GM12878 (cell line): Measurements from ENCODE around the gene SNRK. TPM values are rescaled to one million over a fixed set of nuclear protein-coding genes. Genes with fewer than 3 reads are reported as not detected.

ENCODE experiments used
- ATAC-seq: fragments of 200-7000 bp; cut with Tn5 transposase; 3 replicates; pipeline ENCODE4 v1.9.1; 2020; ENCODE audit warnings: mild to moderate bottlenecking, moderate library complexity
- BruUV-seq: library from RNA; stranded (reverse); fragments of 400-500 nt; replicated peaks from 2 replicates; lab custom pipeline; 2021; lab: Mats Ljungman, UMichigan
- CTCF ChIA-PET: fragments of 300-600 bp; sonication (Branson Sonifier 250); formaldehyde crosslinking; extraction: SDS; loops from one replicate; lab custom pipeline; 2021; ENCODE audit warnings: inconsistent platforms; lab: Yijun Ruan, JAX
- POLR2A ChIA-PET: fragments of 350-600 bp; formaldehyde crosslinking; extraction: SDS; loops from one replicate; lab custom pipeline; 2021; ENCODE audit warnings: inconsistent platforms; lab: Charles Lee
- RAD21 ChIA-PET: fragments of 300-600 bp; sonication (Branson Sonifier 250); formaldehyde crosslinking; loops from one replicate; lab custom pipeline; 2023; ENCODE audit warnings: antibody characterized with exemption; ENCODE audit not compliant: unreplicated experiment; lab: Charles Lee
- SMC1A ChIA-PET: fragments of 300-600 bp; sonication (Branson Sonifier 250); formaldehyde crosslinking; loops from one replicate; lab custom pipeline; 2023; ENCODE audit not compliant: unreplicated experiment, uncharacterized antibody; lab: Charles Lee
- DNase-seq: peaks from one replicate; pipeline ENCODE4 v3.0.0-alpha.2; 2011; ENCODE audit warnings: low read depth, low spot score
- FAIRE-seq: peaks from 3 replicates; lab custom pipeline; 2011; peaks lifted over from hg19 to GRCh38; lab: Jason Lieb, UNC
- H2AFZ ChIP-seq: 2 replicates; pipeline ENCODE4 v1.6.0; 2011; ENCODE audit warnings: low read depth, low read length, control low read depth; ENCODE audit not compliant: control insufficient read depth
- H3K27ac ChIP-seq: 2 replicates; pipeline ENCODE4 v1.5.1; 2011; ENCODE audit warnings: control low read depth; ENCODE audit not compliant: control insufficient read depth, insufficient read depth
- H3K27me3 ChIP-seq, 2 experiments: replicated peaks in 1 of 2; 2 replicates each; pipeline versions ENCODE4 v1.6.0 to v1.6.1; 2011; ENCODE audit warnings: low read length in 1 of 2; ENCODE audit not compliant: control insufficient read depth in 2 of 2, insufficient read depth in 2 of 2
- H3K36me3 ChIP-seq, 2 experiments: 2 replicates each; pipeline ENCODE4 v1.5.1; 2011; ENCODE audit warnings: low read length in 1 of 2; ENCODE audit not compliant: control insufficient read depth in 2 of 2, insufficient read depth in 2 of 2
- H3K4me1 ChIP-seq: 2 replicates; pipeline ENCODE4 v1.6.1; 2011; ENCODE audit warnings: mild to moderate bottlenecking, low read length, moderate library complexity, mixed read lengths; ENCODE audit not compliant: control insufficient read depth, insufficient read depth
- H3K4me2 ChIP-seq: 2 replicates; pipeline ENCODE4 v1.6.0; 2011; ENCODE audit warnings: control low read depth; ENCODE audit not compliant: control insufficient read depth, insufficient read depth
- H3K4me3 ChIP-seq: fragments of 200-600 bp; sonication (generic); 2 replicates; pipeline ENCODE4 v1.5.1; 2016
- H3K79me2 ChIP-seq: 2 replicates; pipeline ENCODE4 v1.6.0; 2011; ENCODE audit warnings: low read length; ENCODE audit not compliant: control insufficient read depth, insufficient read depth
- H3K9ac ChIP-seq: 2 replicates; pipeline ENCODE4 v1.8.0; 2011; ENCODE audit warnings: low read length, control low read depth, mixed read lengths; ENCODE audit not compliant: control insufficient read depth, insufficient read depth
- H3K9me3 ChIP-seq: replicated peaks from 3 replicates; pipeline ENCODE4 v1.5.1; 2011; ENCODE audit warnings: mild to moderate bottlenecking, low read length; ENCODE audit not compliant: control insufficient read depth, insufficient read depth
- H4K20me1 ChIP-seq: 2 replicates; pipeline ENCODE4 v1.6.0; 2011; ENCODE audit not compliant: control insufficient read depth, insufficient read depth
- BACH1 ChIP-seq: fragments of 450-650 bp; IDR thresholded peaks from 2 replicates; pipeline ENCODE4 v1.6.1; 2017; ENCODE audit warnings: mild to moderate bottlenecking, borderline replicate concordance
- BHLHE40 ChIP-seq, 2 experiments: fragments of 450-650 bp in 1 of 2; IDR thresholded peaks; 2 replicates each; pipeline ENCODE4 v1.6.1; 2011 to 2017; ENCODE audit warnings: low read depth in 2 of 2, borderline replicate concordance in 1 of 2, improper control_type of control experiment in 1 of 2, low read length in 1 of 2, mild to moderate bottlenecking in 1 of 2
- CBX3 ChIP-seq: fragments of 200-600 bp; sonication (generic); IDR thresholded peaks from 2 replicates; pipeline ENCODE4 v1.6.1; 2016; ENCODE audit warnings: low read depth, borderline replicate concordance
- DPF2 ChIP-seq: fragments of 450-650 bp; IDR thresholded peaks from 2 replicates; pipeline ENCODE4 v1.6.1; 2017; ENCODE audit warnings: mild to moderate bottlenecking
- EED ChIP-seq: sonication (generic); IDR thresholded peaks from 2 replicates; pipeline ENCODE4 v1.6.1; 2016; ENCODE audit warnings: antibody characterized with exemption, low read depth
- FOS ChIP-seq: IDR thresholded peaks from 3 replicates; pipeline ENCODE4 v1.6.1; 2011; ENCODE audit warnings: borderline replicate concordance; ENCODE audit not compliant: insufficient read length; ENCODE audit errors: extremely low read depth
- FOXK2 ChIP-seq: fragments of 450-650 bp; IDR thresholded peaks from 2 replicates; pipeline ENCODE4 v1.6.1; 2017; ENCODE audit warnings: mild to moderate bottlenecking, moderate library complexity
- HDAC2 ChIP-seq: fragments of 200-600 bp; sonication (generic); IDR thresholded peaks from 2 replicates; pipeline ENCODE4 v1.6.1; 2017
- LARP7 ChIP-seq: fragments of 450-650 bp; IDR thresholded peaks from 2 replicates; pipeline ENCODE4 v1.6.1; 2017; ENCODE audit warnings: mild to moderate bottlenecking
- NR2C1 ChIP-seq: fragments of 450-650 bp; IDR thresholded peaks from 2 replicates; pipeline ENCODE4 v1.6.1; 2017; ENCODE audit warnings: antibody characterized with exemption, mild to moderate bottlenecking, moderate library complexity
- POU2F2 ChIP-seq: IDR thresholded peaks from 3 replicates; pipeline ENCODE4 v1.6.1; 2011; ENCODE audit warnings: low read depth, mild to moderate bottlenecking, low read length, borderline replicate concordance
- RELA ChIP-seq: fragments of 450-650 bp; IDR thresholded peaks from 2 replicates; pipeline ENCODE4 v1.8.0; 2014; ENCODE audit warnings: borderline replicate concordance; ENCODE audit not compliant: partially characterized antibody
- SKIL ChIP-seq: fragments of 450-650 bp; IDR thresholded peaks from 2 replicates; pipeline ENCODE4 v1.6.1; 2017; ENCODE audit warnings: mild to moderate bottlenecking, low read depth, inconsistent platforms; ENCODE audit not compliant: poor library complexity, severe bottlenecking
- SMARCA5 ChIP-seq: fragments of 450-650 bp; IDR thresholded peaks from 2 replicates; pipeline ENCODE4 v1.6.1; 2017; ENCODE audit warnings: mild to moderate bottlenecking
- USF2 ChIP-seq: IDR thresholded peaks from 2 replicates; pipeline ENCODE4 v1.6.1; 2011; ENCODE audit warnings: low read depth, low read length, improper control_type of control experiment, borderline replicate concordance
- ZNF24 ChIP-seq: fragments of 450-650 bp; IDR thresholded peaks from 2 replicates; pipeline ENCODE4 v1.6.1; 2017; ENCODE audit warnings: antibody characterized with exemption, mild to moderate bottlenecking
- ZNF274 ChIP-seq: IDR thresholded peaks from one replicate; pipeline ENCODE4 v1.8.0; 2011; ENCODE audit not compliant: insufficient read length, insufficient read depth
- ZNF622 ChIP-seq: fragments of 450-650 bp; IDR thresholded peaks from 2 replicates; pipeline ENCODE4 v1.6.1; 2017; ENCODE audit warnings: mild to moderate bottlenecking, inconsistent platforms
- WGBS: methylation state at CpG from one replicate; pipeline ENCODE4 v1.1.6; 2016; ENCODE audit warnings: low lambda C conversion rate; ENCODE audit not compliant: insufficient replicate concordance, insufficient coverage; ENCODE audit errors: missing lambda C conversion rate; 5-methylcytosine and 5-hydroxymethylcytosine counted together
- in situ Hi-C: fragments of 300-500 bp; cut with MboI; formaldehyde crosslinking; loops from 9 replicates; pipeline ENCODE4 v1.14.3; 2018; ENCODE audit warnings: mixed read lengths
- intact Hi-C: fragments of 100-400 bp; cut with micrococcal nuclease; formaldehyde crosslinking; loops from one replicate; pipeline ENCODE4 v1.14.2; 2022; ENCODE audit not compliant: unreplicated experiment
- polyA plus RNA-seq, 11 experiments: library from polyadenylated mRNA; depleted of rRNA in 4 of 11; unstranded in 6 of 11; stranded (reverse) in 5 of 11; fragments of >200 nt; fragmentation: Nextera tagmentation in 4 of 11; fragmentation: Illumina TruSeq in 1 of 11; extraction: Ambion mirVana in 4 of 11; extraction: Trizol in 1 of 11; gene quantifications; 1 replicate in 1 of 11; 2 replicates in 10 of 11; pipeline versions ENCODE4 v1.2.1 to v1.2.3, GENCODE V29; 2011 to 2016; ENCODE audit warnings: inconsistent platforms in 2 of 11, missing spikeins in 2 of 11, low read depth in 1 of 11
- total RNA-seq, 4 experiments: library from RNA; depleted of rRNA in 3 of 4; stranded (reverse); fragments of >200 nt in 3 of 4; fragmentation: Illumina TruSeq in 1 of 4; extraction: Trizol in 1 of 4; gene quantifications; 2 replicates each; pipeline versions ENCODE4 v1.2.1 to v1.2.3, GENCODE V29; 2013 to 2021

SNRK gene
- total and polyA plus RNA-seq, 10 of the 15 experiments (the other 5 are each of a cell fraction or from before 2014, with no cell fraction given) = 1.6 to 12.1 (median 7.6) TPM

GRCh38 chr3:43290956-43291355, 4.6 kb downstream of the SNRK start:
- no peak for ATAC-seq
- TF ChIP-seq EED (no peak), DPF2 (no peak), SMARCA5 (no peak), LARP7 (no peak), POU2F2 (no peak), BHLHE40 (IDR thresholded peaks at IDR 0.05; ENCODE audit: borderline replicate concordance in 1 of 2, low read depth in 2 of 2, low read length in 1 of 2) (no peak), FOS (no peak), FOXK2 (no peak), ZNF24 (no peak), RELA (no peak), CBX3 (no peak), USF2 (no peak), ZNF274 (no peak), HDAC2 (no peak), NR2C1 (no peak), ZNF622 (no peak), BACH1 (no peak), SKIL (no peak)
- TF ChIP-seq, all 136 proteins: peak for 0
- SMC1A ChIA-PET = interaction anchor here (0.9 to 3.8 kb wide), 6 partner anchors 8 to 129 kb away, joined by 3 to 10 read pairs (median 4); no protein-coding TSS in a partner anchor
- H3K9ac ChIP-seq = no peak overlapping the region
- FAIRE-seq = no peak
- in situ Hi-C loops (no loop called here), intact Hi-C loops (no loop called here)
- peaks cover 18% of the 10 kb centered on the region for H3K4me1 ChIP-seq
- H4K20me1 ChIP-seq = no peaks in the 10 kb centered on the region
- H3K27me3 ChIP-seq = no peaks in the 10 kb centered on the region
- H2AFZ ChIP-seq = no peak overlapping the region
- CTCF ChIA-PET = interaction anchor here (1.2 to 1.3 kb wide), 3 partner anchors 128 to 329 kb away, joined by 3 to 5 read pairs (median 4); no protein-coding TSS in a partner anchor
- DNase-seq = no peak
- POLR2A ChIA-PET = interaction anchor here (0.9 to 1.1 kb wide), 3 partner anchors 9 to 78 kb away, joined by 3 to 4 read pairs (median 3); no protein-coding TSS in a partner anchor
- RAD21 ChIA-PET = interaction anchor here (0.8 to 1.3 kb wide), 5 partner anchors 25 to 129 kb away, joined by 3 to 4 read pairs (median 3); no protein-coding TSS in a partner anchor
- no TSS peak for BruUV-seq
- H3K4me2 ChIP-seq = peak overlapping the region; percentile 77
- no peaks in the 10 kb centered on the region for H3K9me3 ChIP-seq
- H3K27ac ChIP-seq = peak overlapping the region; percentile 35
- H3K79me2 ChIP-seq = peaks cover 64% of the 10 kb centered on the region
- WGBS = 26% methylated on average over 4 of the region's 4 CpGs
- H3K36me3 ChIP-seq = peaks cover 0 to 8% of the 10 kb centered on the region in 2 experiments; a peak in 1 of 4 replicates
- H3K4me3 ChIP-seq = 0 out of 2 replicates have a peak overlapping the region, but pooled peaks have one; percentile 15
